Activated CD8-positive, alpha-beta memory T cell treated with anti-CD3 and anti-CD28 coated beads, Interleukin-2, amount 50 U/mL, for 1 hour (primary cell): ENCODE measurements around the gene POLDIP3.

ENCODE experiments used
- DNase-seq: peaks from one replicate; pipeline ENCODE4 v3.0.0-alpha.2; 2020; ENCODE audit errors: extremely low read depth

Gene POLDIP3

GRCh38 chr22:42642806-42643633 is 28.3 kb upstream of the POLDIP3 start:
- DNase-seq, result no peak

GRCh38 chr22:42641801-42642413 is 27.2 kb upstream of the POLDIP3 start:
- DNase-seq, result no peak

DNA sequence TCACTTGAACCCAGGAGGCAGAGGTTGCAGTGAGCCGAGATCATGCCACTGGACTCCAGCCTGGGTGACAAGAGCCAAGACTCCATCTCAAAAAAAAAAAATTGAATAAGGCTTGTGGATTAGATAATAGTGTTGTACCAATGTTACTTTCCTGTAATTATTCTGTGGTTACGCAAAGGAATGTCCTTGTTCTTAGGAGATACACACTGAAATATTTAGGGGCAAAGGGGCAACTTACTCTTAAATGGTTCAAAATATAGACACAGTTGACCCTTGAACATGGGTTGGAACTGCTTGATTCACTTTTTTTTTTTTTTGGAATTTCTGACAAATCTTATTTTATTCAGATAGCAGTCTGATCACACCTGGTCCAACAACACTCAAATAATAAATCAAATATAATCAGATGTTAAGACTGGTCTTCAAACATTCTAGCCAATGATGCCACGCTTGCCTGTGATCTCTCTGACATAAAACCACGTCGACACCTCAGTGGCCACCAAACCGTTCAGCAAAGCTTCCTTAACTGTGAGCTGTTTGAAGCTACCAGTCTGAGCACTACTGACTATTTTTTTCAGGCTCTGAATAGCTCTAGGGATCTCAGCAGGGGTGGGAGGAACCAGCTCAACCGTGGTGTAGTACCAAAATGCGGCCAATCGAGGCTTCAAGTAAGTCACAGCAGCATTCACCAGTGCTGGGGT is 25.0 kb upstream of the POLDIP3 start:
- DNase-seq, result no peak

DNA sequence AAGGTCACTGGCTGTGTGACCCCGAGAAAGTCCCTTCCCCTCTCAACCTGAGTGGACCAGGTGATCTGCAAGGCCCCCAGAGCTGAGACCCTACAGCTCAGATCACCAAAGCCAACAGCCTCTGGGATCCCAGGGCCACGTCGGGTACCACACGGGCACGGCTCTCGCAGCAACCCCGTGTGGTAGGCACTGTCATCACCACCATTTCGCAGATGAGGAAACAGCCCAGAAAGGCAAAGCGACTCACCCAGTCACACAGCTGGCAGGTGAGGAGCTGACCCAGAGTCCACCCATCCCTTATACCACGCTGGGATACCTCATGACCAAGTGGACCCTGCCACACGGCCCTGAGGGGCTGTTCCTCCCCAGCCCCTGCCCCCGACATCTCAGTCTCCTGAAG is 22.9 kb upstream of the POLDIP3 start:
- no peak for DNase-seq

- no peak for DNase-seq
Observed at GRCh38 chr22:42636506-42636905, 21.8 kb upstream of the POLDIP3 start.

DNA sequence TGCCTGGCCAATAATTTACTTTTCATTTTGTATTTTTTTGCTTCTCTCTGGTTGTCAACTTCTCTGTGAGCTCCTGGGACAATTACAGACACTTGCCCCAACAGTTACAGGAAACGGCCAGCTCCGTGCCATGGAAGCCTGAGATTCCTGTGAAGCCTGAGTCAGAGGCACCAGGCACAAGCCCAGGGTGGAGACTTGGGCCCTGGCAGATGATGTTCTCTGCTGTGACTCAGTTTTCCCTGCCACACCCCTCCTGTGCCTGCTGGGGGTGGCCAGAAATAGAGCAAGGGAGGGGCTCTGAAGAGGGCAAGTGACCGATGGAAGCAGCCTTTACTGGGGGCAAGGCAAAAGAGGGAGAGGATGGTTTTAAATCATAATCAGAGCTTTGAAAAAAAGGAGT is 20.8 kb upstream of the POLDIP3 start:
- no peak for DNase-seq

DNA sequence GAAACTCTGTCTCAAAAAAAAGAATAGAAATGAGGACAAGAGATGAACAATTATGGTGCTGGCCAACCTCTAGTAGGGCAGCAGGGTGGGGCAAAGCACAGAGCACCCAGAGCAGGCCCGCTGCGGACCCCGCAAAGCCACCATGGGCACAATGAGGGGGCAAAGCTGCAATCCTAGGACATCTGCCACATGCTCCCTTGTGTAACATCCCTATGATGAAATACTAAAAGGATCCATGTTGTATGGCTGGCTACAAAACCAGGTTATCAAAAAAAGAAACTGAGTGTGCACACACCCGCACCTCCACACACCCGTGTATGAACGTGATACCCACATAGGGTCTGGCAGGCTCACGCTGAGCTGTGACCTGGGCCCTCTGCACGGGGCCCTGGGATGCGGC is 18.3 kb upstream of the POLDIP3 start:
- DNase-seq, result no peak

DNA sequence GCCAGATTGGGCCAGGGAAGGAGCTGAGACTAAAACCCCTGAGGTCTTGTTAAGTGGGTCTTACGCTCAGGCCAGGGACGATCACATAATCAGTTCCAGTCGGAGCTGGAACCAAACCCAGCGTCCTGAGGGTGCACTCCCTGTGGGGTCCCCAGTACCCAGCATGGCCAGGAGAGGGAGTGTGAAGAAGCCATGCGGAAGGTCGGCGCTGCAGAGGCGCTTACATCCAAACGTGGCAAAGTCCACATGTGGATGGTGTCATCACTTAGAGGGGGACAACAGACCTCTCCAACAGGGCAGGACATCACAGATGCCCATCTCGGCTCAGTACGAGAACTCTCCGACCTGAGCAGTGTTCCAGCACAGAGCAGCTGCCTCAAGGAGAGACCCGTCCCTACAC is 17.4 kb upstream of the POLDIP3 start:
- no peak for DNase-seq

DNA sequence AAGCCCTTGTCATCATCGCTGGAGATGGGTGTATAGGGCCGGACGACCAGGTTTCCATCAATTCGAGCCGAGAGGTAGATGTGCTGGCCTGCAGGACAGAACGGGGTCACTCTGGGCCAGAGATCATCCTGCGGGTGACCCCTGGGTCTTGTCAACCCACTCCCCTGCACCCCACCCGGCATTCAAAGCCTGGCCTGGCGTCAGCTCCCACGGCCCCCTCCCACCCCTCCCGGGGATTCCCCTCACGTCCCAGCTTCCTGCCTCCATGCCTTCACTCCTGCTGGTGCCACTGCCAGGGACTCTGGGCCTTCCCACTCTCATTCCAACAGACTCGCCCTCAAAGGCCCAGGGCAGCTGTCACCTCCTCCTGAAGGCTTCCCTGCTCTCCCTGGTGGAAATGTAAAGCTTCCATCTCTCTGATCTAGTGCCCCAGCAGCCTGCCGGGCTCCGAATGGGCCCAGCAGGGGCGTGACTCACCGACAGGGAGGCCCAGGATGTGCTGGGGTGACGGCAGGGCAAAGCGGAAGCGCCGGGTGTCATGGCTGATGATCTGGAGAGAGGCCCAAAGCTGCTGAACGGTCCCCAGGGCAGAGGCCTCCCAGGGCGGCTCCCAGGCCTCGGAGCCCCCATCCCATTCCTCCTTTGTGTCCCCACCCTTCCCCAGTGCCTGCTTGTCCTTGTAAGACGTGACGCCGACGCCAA is 16.4 kb upstream of the POLDIP3 start:
- DNase-seq, result no peak

DNA sequence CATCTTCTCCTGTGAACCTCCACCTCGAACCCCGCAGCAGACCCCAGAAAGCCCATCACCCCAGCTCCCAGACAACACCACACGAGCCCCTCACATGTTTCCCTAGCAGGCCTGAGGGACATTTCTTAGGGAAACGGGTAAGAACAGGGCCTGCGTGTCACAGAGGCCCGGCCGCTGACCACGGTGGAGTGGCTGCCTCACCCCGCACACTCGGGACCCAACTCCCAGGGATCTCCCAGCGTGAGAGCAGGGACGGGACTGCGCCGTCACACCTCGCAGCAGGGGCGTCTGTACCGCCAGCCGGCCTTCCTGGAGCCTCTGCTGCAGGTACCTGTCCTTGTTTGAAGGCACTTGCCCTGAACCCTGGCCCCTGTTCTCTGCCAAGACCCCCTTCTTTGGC is 15.5 kb upstream of the POLDIP3 start:
- DNase-seq, result no peak

DNA sequence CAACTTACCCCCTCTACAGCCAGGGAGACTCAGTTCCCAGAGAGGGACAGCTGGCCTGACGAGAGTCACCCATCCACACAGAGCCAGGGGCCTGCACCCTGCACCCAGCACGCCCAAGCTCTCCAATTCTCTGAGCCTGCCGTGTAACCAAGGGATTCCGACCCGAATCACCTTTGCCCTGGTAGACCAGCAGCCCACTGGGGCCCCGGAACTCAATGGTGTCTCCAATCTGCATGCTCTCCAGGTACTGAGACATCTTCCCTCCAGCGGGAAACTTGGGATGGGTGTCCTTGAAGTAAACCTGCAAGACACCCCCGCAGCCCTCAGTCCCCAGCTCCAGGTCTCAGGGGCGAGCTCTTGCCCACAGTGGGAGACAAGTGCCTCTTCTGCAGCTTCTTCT is 13.3 kb upstream of the POLDIP3 start:
- no peak for DNase-seq

DNA sequence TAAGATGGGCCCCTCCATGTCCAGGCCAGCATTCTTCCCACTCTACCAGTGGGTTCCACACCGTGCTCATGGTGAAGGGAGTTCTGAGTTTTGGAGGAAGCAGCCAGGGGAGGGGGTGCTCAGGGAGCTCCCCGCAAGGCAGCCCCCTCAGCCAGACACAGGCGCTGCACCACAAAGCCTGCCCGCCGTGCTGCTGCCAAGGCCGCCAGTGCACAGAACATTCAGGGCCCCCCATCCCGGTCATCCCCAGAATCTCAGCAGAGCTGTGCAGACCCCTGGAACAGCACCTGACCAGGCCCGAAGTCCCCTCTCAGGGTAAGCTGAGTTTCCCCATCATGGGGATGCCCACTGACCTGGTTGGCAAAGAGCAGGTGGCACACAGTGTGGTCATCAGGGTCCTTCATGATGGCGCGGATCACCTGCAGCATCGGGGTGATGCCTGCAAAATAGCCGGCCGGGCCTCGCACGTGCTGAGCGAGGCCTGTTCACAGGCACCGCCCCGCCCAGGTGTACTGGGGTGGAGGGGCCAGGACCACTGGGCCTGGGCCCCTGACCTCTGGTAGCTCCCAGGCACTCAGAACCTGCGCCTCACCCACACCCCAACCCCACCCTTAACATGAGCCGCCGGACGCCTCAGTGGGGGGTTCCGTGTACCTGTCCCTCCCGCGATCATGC is 12.4 kb upstream of the POLDIP3 start:
- DNase-seq, result no peak

DNA sequence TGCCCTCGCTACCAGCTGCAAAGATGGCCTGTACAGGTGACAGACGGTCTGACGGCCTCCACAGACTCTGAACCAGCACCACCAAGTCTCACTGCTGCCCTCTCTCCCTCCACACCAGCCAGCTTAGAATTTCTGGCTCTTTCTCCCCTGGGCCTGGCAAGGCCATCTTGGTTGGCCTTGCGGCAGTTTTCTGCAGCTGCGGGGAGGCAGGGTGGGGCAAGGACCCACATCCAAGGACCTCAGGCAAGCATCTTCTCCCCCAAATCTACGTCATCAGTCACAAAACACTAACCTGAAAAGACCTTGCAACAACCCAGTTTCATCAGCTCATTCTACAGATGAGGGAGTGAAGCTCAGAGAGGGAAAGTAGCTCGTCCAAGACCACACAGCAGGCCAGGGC is 11.7 kb upstream of the POLDIP3 start:
- no peak for DNase-seq

GRCh38 chr22:42625416-42625815 is 10.7 kb upstream of the POLDIP3 start:
- DNase-seq, result no peak

- no peak for DNase-seq
Observed at GRCh38 chr22:42624551-42625106, 9.9 kb upstream of the POLDIP3 start.

- DNase-seq, result no peak
Observed at GRCh38 chr22:42623756-42624441, 9.2 kb upstream of the POLDIP3 start.

GRCh38 chr22:42623301-42623751 is 8.6 kb upstream of the POLDIP3 start:
- DNase-seq, result no peak

GRCh38 chr22:42622061-42622710 is 7.5 kb upstream of the POLDIP3 start:
- DNase-seq, result no peak

DNA sequence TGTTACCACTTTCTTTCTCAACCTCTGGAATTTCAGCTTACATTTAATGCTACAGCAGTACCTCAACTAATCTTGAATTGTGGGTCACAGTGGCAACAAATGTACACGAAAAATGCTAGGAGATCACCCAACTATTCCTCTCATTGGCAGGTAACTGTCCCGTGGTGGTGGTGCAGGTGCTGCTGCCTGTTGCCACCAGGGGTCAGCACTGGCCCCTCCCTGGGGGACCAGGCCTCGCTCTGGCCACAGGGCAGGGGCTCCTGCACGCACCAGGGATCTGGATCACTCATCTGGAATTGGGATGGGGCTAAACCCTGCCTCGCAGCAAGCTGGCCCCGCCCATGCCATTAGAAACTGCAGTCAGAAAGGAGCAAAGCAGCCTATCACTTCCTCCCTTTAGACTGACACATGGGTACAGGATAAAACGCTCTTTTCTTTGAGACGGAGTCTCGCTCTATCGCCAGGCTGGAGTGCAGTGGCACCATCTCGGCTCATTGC is 6.9 kb upstream of the POLDIP3 start:
- DNase-seq, result no peak

DNA sequence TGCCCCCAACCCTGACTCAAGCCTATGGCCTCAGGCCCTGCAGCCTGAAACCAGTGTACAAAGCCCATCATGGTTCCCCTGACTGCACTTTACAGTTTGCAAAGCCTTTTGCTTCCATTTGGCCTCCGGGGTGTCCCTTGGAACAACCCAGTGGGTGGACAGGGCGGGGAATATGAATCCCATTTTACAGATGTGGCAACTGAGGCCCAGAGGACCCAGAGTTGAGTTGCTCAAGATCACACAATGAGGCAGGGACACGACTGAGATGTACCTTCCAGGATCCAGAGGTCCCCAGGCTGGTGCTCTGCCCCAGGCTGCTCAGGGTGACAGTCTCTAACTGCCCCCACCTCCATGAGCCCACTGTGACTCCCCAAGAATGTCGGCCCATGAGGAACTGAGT is 5.4 kb upstream of the POLDIP3 start:
- no peak for DNase-seq
